ENCODE measurements around the gene BRME1.

DNA sequence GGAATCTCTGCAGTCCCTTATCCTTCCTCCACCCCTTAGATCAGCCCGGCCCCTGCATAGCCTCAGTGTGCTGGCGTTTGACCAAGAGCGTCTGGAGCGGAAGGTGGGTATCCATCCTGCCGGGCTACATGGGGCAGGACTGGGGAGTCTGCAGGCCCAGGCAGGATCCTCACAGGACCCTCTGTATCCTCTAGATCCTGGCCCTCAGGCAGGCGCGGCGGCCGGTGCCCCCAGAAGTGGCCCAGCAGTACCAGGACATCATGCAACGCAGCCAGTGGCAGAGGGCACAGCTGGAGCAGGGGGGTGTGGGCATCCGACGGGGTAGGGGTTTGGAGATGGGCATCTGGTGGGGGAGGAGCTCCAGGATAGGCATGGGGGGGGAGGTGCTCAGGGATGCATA is 23.4 kb upstream of the BRME1 start:
- TF ChIP-seq, protein P1, sequence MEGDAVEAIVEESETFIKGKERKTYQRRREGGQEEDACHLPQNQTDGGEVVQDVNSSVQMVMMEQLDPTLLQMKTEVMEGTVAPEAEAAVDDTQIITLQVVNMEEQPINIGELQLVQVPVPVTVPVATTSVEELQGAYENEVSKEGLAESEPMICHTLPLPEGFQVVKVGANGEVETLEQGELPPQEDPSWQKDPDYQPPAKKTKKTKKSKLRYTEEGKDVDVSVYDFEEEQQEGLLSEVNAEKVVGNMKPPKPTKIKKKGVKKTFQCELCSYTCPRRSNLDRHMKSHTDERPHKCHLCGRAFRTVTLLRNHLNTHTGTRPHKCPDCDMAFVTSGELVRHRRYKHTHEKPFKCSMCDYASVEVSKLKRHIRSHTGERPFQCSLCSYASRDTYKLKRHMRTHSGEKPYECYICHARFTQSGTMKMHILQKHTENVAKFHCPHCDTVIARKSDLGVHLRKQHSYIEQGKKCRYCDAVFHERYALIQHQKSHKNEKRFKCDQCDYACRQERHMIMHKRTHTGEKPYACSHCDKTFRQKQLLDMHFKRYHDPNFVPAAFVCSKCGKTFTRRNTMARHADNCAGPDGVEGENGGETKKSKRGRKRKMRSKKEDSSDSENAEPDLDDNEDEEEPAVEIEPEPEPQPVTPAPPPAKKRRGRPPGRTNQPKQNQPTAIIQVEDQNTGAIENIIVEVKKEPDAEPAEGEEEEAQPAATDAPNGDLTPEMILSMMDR (IDR thresholded peaks at IDR 0.05; ENCODE audit: insufficient read depth, low read length, poor library complexity, severe bottlenecking) = no peak
- no peak for TF ChIP-seq EZH2phosphoT487 (conservative IDR thresholded peaks at IDR 0.05; ENCODE audit: low read length)
